Epidermal melanocyte (primary cell): Measurements from ENCODE around the gene LLCFC1.

Experiments
- DNase-seq: peaks from one replicate; pipeline ENCODE4 v3.0.0; 2011; ENCODE audit warnings: low spot score; ENCODE audit not compliant: insufficient read length

LLCFC1 gene

DNA sequence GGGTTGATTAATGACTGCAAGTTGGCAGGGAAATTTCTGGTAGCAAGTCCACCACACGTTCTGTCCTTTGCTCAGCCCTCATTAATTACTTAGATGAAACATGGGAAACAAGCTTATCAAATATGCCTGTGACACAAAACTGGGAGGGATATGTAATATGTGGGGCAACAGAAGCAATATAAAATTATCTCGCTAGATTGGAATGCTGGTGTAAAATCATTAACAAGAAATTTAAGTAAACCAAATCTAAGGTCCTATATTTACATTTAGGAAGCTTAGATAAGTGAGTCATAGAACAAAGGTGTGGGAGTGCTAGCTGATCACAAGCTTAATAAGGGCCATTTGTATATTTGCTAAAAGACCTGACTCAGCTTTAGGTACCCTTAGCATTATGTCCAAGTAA lies 29.3 kb upstream of the LLCFC1 start:
- no peak for DNase-seq

DNA sequence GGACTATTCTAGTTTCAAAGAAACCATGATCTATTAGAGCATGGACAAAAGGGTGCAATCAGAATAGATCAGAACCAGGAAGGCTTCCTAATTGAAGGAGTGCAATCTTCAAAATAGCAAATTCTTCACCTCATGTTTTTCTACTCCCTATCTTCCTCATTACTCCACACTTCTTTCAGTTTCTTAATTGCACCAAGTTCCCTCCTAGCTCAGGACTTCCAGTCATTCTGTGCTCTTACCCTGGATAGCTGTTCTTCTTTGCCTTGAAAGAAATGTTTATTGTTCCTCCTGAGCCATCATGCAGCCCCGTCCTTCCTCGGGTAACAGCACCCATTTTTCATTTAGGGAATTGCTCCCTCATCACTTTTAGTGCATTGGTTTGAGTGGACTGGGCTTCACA lies 28.8 kb upstream of the LLCFC1 start:
- no peak for DNase-seq

DNA sequence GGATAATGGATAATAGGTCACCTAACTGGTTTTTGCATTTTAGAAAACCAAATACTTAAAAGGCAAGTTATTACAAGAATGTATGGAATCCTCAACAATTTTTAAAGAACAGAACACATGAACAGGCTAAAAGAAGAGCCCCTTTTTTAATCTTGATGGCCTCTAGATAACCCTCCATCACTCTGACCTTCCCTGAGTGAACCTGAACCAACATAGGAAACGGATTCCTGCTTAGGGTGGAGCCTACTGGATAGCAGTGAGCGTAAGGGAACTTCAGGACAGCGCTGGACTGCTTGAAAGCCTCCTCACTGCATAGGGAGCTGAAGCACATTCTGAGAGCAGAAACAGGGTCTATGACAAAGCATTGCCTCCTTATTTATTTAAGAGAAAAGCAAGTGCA lies 26.2 kb upstream of the LLCFC1 start:
- no peak for DNase-seq

- no peak for DNase-seq
These were observed 25.7 kb upstream of the LLCFC1 start for GRCh38 chr7:142913566-142913965.

- no peak for DNase-seq
These were observed 25.2 kb upstream of the LLCFC1 start for GRCh38 chr7:142914121-142914520.

- DNase-seq: no peak
These were observed 24.0 kb upstream of the LLCFC1 start for GRCh38 chr7:142915315-142915714.

DNA sequence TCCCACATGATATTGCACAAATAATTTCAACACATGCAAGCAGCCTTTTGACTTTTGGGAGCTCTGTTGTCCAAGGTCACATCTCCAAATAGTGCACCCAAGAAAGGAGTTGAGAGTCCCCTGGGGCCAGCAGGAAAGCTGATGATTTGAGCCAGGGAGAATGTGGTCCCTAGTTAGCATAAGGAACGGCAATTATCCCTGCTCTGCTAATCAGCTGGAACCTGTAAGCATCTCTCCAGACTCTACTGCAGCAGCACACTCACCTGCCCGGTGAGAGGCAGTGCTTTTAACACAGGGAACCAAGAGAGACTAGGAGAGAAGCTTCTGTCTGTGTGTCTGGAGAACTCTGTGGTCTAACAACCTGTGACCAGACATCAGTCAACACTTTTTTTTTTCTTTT lies 22.8 kb upstream of the LLCFC1 start:
- DNase-seq: no peak

DNA sequence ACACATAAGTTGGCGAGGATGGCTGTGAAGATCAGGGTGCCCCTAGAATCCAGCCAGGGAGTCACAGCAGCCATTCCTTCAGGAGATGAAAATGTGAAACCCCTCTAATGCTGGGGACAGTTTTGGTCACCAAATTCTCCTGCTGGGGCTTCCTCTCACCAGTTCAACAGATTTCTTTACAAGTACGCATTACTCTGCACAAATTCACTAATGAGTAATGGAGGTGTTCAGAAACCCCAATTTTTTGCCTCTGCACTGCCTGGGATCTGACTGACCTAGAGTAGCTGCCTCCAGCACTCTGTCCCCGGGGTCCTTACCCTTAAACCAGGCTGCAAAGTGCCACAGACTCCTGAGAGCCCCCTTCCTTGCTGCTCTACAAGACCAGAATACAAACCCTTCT lies 21.8 kb upstream of the LLCFC1 start:
- no peak for DNase-seq

DNA sequence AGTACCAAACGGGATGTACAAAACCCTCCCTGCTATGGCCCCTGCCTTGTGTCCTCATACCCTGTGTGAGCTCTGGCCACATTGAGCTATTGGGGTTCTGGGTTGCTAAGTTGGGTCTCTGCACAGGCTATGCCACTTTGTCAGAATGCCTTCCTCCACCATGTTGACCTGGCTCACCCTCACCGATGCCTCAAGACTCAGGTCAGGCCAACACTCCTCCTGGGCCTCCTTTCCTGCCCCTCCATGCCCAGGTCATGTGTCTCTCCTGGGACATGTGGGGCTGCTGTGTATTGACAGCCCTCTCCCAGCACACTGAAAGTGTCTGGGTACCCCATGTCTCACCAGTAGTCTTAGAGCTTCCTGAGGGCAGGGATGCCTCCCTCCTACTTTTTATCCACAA lies 20.4 kb upstream of the LLCFC1 start:
- DNase-seq: no peak

- DNase-seq: no peak
These were observed 19.6 kb upstream of the LLCFC1 start for GRCh38 chr7:142919656-142920055.

DNA sequence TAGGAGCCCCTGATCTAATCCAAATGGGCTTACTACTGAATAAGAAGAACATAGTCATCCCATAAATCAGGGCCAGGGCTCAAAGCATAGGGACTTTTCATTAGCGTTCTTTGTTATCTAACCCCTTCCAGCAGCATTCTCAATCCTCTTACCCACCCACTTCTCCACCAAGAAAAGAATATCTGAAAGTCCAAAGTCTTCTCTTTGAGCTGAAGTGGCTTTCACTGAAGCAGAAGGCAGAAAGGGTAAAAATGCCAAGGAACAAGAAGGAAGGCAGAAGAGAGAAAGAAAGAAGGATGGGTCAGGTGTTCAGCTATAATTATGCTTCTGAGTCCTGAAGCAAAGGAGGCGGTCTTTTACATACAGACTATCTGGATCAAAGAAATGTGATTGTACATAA lies 15.9 kb upstream of the LLCFC1 start:
- DNase-seq: no peak

DNA sequence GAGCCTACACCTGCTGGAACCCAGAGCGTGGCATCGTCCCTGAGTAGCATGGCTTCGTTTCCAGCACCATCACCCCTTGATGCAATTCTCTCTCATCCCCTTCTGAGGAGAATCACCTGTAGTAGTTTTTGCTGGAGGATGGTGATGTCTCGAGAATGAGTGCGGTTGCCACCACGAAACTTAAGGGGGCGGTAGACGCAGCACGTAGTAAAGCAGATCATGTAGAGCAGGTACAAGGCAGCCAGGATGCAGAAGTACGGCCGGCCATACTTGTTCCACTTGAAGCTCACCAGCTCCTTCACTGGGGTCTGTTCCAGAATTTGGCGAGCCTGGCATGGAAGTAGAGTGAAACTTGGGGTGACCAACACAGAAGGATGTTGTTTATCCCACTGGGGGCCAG lies 13.9 kb upstream of the LLCFC1 start:
- no peak for DNase-seq

- DNase-seq: no peak
These were observed 12.1 kb upstream of the LLCFC1 start for GRCh38 chr7:142927085-142927745.

DNA sequence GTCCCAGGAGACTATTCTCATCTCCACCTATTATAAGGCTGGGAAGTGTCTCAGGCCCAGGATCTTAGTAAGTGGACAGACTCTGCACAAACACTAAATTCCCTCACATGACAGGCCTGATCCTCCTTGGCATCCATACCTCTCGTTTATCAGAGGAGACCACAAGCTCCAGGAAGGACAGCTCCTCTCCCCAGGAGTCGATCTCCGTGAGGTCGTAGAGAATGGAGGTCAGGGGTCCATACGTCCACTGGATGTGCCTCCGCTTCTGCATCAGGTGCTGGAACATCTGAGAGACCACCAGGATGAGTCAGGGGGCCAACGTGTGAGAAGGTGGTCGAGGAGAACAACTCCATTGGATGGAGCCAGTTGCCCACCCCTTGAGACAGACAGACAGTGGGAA lies 11.3 kb upstream of the LLCFC1 start:
- no peak for DNase-seq

GRCh38 chr7:142930126-142930730 lies 9.1 kb upstream of the LLCFC1 start:
- no peak for DNase-seq

- DNase-seq: no peak
These were observed 6.7 kb upstream of the LLCFC1 start for GRCh38 chr7:142932386-142933091.

GRCh38 chr7:142933092-142933475 lies 6.2 kb upstream of the LLCFC1 start:
- no peak for DNase-seq

DNA sequence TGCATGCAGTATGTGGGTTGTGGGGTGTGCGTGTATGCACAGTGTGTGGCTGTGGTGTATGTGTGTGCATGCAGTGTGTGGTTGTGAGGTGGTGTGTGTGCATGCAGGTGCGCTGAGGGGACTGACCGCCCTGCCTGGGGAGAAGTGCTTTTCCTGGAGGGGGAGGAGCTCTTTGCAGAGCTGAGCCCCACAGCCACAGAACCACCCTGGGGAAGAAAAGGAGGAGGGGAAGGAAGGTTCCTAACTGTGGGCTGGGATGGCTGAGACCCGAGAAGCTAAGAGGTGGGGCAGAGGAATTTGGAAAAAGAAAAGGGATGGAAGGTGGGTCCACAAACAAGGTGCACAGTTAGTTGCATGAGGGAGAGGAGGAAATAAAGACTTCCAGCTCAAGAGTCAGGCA lies 5.7 kb upstream of the LLCFC1 start, which contains the start of gene TRPV5:
Gene TRPV5 (minus strand): TSS at position 123 of the 400 bp plus-strand sequence. CDS start 287 bp downstream, outside the sequence.
- DNase-seq: no peak

- no peak for DNase-seq
These were observed 5.2 kb upstream of the LLCFC1 start for GRCh38 chr7:142934056-142934455.

- no peak for DNase-seq
These were observed 3.2 kb upstream of the LLCFC1 start for GRCh38 chr7:142935941-142936565.

DNA sequence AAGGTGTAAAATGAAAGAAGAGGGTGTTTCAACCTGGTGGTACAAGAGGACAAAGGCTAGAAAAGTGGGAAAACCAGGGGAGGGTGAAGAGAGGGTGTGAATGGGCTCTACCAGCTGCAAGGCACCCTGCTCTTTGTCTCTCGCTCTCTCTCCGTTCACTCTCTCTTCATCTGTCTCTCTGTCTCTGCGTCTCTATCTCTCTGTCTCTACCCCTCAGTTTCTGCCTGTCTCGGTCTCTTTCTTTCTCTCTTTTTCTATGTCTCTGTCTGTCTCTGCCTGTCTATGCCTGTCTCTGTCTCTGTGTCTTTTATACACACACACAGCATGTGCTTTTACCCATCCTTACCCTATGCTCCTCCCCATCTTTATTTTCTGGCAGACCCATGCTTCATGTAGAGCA lies 673 bp upstream of the LLCFC1 start:
- no peak for DNase-seq

- DNase-seq: no peak
These were observed 1.8 kb downstream of the LLCFC1 start for GRCh38 chr7:142940966-142941535.
